Measurements from ENCODE around the gene FBXO41.
A peak's percentile ranks its signal among the peaks of the same experiment; 100 is the strongest.

The FBXO41 gene

GRCh38 chr2:73233932-73234832 lies 50.1 kb downstream of the FBXO41 start, which contains the start of gene CCT7:
Gene CCT7, plus strand, starts transcription at chr2:73234308. Its CDS starts 71 bp downstream, at chr2:73234379.
- Mint-ChIP-seq H3K27me3 (ENCODE audit: low read depth, poor library complexity) (peaks cover 4% of the 10 kb centered on the region), H3K4me1 (peaks cover 39% of the 10 kb centered on the region), H3K9me3 (no peaks in the 10 kb centered on the region), H3K36me3 (ENCODE audit: low read depth) (peaks cover 2% of the 10 kb centered on the region), H3K27ac (peak within 1 kb of the TSS; percentile 100), H3K4me3 (peak within 1 kb of the TSS; percentile 99)
- DNase-seq = peak; percentile 78
- TF ChIP-seq CTCF (IDR thresholded peaks at IDR 0.05) = no peak

- DNase-seq = peak; percentile 95
- Mint-ChIP-seq H3K27ac (peak within 1 kb of the TSS; percentile 100), H3K4me3 (peak within 1 kb of the TSS; percentile 99), H3K9me3 (no peaks in the 10 kb centered on the region), H3K27me3 (ENCODE audit: low read depth, poor library complexity) (peaks cover 4% of the 10 kb centered on the region), H3K36me3 (ENCODE audit: low read depth) (no peaks in the 10 kb centered on the region), H3K4me1 (peaks cover 37% of the 10 kb centered on the region)
- TF ChIP-seq CTCF (IDR thresholded peaks at IDR 0.05) = no peak
These were observed 50.9 kb downstream of the FBXO41 start, which contains the start of gene PRADC1 for GRCh38 chr2:73233154-73233931. Gene PRADC1, minus strand, starts transcription at chr2:73233239. Its CDS starts 79 bp downstream, at chr2:73233160.

GRCh38 chr2:73232403-73233153 lies 51.7 kb downstream of the FBXO41 start:
- Mint-ChIP-seq H3K36me3 (ENCODE audit: low read depth) (no peaks in the 10 kb centered on the region), H3K4me3 (peak overlapping the region; percentile 99), H3K4me1 (peaks cover 33% of the 10 kb centered on the region), H3K9me3 (no peaks in the 10 kb centered on the region), H3K27ac (no peak overlapping the region), H3K27me3 (ENCODE audit: low read depth, poor library complexity) (peaks cover 4% of the 10 kb centered on the region)
- TF ChIP-seq CTCF (IDR thresholded peaks at IDR 0.05) = no peak
- no peak for DNase-seq

- no peak for TF ChIP-seq CTCF (IDR thresholded peaks at IDR 0.05)
- H3K4me1 Mint-ChIP-seq = peaks cover 5% of the 10 kb centered on the region
- no peak overlapping the region for H3K27ac Mint-ChIP-seq
- H3K9me3 Mint-ChIP-seq = no peaks in the 10 kb centered on the region
- no peaks in the 10 kb centered on the region for H3K36me3 Mint-ChIP-seq (ENCODE audit: low read depth)
- no peak overlapping the region for H3K4me3 Mint-ChIP-seq
- H3K27me3 Mint-ChIP-seq (ENCODE audit: low read depth, poor library complexity) = peaks cover 4% of the 10 kb centered on the region
- no peak for DNase-seq
These were observed 55.6 kb downstream of the FBXO41 start for GRCh38 chr2:73228631-73229030.

- Mint-ChIP-seq H3K9me3 (no peaks in the 10 kb centered on the region), H3K36me3 (ENCODE audit: low read depth) (peaks cover 2% of the 10 kb centered on the region), H3K27ac (no peak overlapping the region), H3K27me3 (ENCODE audit: low read depth, poor library complexity) (no peaks in the 10 kb centered on the region), H3K4me1 (no peaks in the 10 kb centered on the region), H3K4me3 (no peak overlapping the region)
- TF ChIP-seq CTCF (IDR thresholded peaks at IDR 0.05) = no peak
- no peak for DNase-seq
These were observed 57.2 kb downstream of the FBXO41 start for GRCh38 chr2:73227086-73227485.
